HG03571 (cell line): ENCODE measurements around the gene KIF5A.
"Not testable (repeated sequence)": the region's sequence is repeated elsewhere in the genome, so short reads cannot be mapped to it uniquely, and the experiment has no call there.

Source experiments
- ATAC-seq: cut with Tn5 transposase; IDR thresholded peaks from one replicate; pipeline ENCODE4 v1.9.1; 2021; ENCODE audit not compliant: unreplicated experiment

The KIF5A gene

GRCh38 chr12:57549909-57550640, at the start of gene KIF5A:
Gene KIF5A (plus strand): TSS chr12:57550044. CDS start chr12:57550272, 228 bp downstream.
- no peak for ATAC-seq

- no peak for ATAC-seq
These were observed 49.6 kb upstream of the KIF5A start for GRCh38 chr12:57500213-57500612.

- ATAC-seq = not testable (repeated sequence)
These were observed 47.4 kb upstream of the KIF5A start for GRCh38 chr12:57502311-57502969.

GRCh38 chr12:57506541-57506940, 43.3 kb upstream of the KIF5A start:
- not testable (repeated sequence) for ATAC-seq

- not testable (repeated sequence) for ATAC-seq
These were observed 42.0 kb upstream of the KIF5A start for GRCh38 chr12:57507796-57508195.

GRCh38 chr12:57511161-57511560, 38.7 kb upstream of the KIF5A start:
- ATAC-seq = no peak

- no peak for ATAC-seq
These were observed 38.1 kb upstream of the KIF5A start for GRCh38 chr12:57511588-57512325.

GRCh38 chr12:57512665-57513064, 37.2 kb upstream of the KIF5A start:
- no peak for ATAC-seq

- ATAC-seq = no peak
These were observed 36.6 kb upstream of the KIF5A start for GRCh38 chr12:57513266-57513665.

GRCh38 chr12:57513677-57514076, 36.2 kb upstream of the KIF5A start:
- ATAC-seq = not testable (repeated sequence)

GRCh38 chr12:57514246-57514645, 35.6 kb upstream of the KIF5A start:
- not testable (repeated sequence) for ATAC-seq

GRCh38 chr12:57514720-57515407, 35.0 kb upstream of the KIF5A start:
- ATAC-seq = no peak

- ATAC-seq = no peak
These were observed 34.4 kb upstream of the KIF5A start for GRCh38 chr12:57515408-57515933.

- no peak for ATAC-seq
These were observed 33.8 kb upstream of the KIF5A start for GRCh38 chr12:57515934-57516541.

GRCh38 chr12:57516617-57517153, 33.2 kb upstream of the KIF5A start:
- no peak for ATAC-seq

GRCh38 chr12:57517187-57517586, 32.7 kb upstream of the KIF5A start:
- ATAC-seq = no peak

- ATAC-seq = not testable (repeated sequence)
These were observed 32.1 kb upstream of the KIF5A start for GRCh38 chr12:57517718-57518117.

- no peak for ATAC-seq
These were observed 31.5 kb upstream of the KIF5A start for GRCh38 chr12:57518176-57518919.
